HG03342 (cell line): Measurements from ENCODE around the gene KCNN1.
"Not testable (repeated sequence)": the region's sequence is repeated elsewhere in the genome, so short reads cannot be mapped to it uniquely, and the experiment has no call there.

Experiments
- ATAC-seq: cut with Tn5 transposase; IDR thresholded peaks from one replicate; pipeline ENCODE4 v1.9.1; 2021; ENCODE audit warnings: mild to moderate bottlenecking, moderate library complexity; ENCODE audit not compliant: unreplicated experiment

Gene KCNN1

DNA sequence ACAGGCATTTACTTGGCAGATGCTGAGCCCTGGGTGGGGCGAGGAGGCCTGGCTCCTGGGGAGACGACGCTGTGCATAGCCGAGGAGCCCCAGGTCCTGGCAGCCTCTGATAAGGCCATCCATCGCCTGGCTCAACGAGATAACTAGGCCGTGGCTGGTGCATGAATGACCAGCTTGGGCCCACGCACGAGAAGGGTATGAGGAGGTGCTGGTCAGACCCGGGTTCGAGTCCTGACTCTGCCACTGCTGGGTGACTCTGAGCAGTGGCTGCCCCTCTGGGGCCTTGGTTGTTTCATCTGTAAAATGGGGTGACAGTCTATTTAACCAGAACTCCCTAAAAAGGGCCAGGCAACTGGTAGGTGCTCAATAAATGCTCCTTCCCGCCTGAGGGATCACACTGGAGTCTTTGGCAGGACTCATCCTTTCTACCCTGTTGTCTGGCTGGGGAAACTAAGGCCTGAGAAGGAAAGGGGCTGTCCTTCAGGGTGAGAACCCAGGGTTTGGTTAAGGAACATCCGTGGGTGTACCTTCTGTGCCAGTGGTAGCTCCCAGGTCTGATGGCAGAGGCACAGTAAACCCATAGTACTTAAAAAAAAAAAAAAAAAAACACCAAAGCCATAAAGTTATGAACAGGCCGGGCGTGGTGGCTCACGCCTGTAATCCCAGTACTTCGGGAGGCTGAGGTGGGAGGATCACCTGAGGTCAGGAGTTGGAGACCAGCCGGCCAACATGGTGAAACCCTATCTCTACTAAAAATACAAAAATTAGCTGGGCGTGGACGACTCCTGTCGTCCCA lies 33.0 kb downstream of the KCNN1 start:
- no peak for ATAC-seq

DNA sequence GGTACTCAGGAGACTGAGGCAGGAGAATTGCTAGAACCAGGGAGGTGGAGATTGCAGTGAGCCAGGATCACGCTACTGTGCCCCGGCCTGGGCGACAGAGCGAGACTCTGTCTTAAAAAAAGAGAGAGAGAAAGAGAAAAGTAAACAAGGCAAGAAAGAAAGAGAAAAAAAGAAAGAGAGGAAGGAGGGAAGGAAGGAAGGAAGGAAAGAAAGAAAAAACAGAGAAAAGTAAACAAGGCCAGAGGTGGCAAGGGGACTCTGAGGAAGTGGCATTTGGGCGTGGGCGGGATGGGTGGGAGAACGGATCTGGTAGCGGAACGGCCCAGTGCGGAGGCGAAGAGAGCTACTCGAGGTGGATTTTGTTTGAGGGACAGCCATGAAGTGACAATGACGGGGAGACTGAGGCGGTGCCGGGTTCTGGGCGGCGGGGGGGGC lies 33.6 kb downstream of the KCNN1 start:
- no peak for ATAC-seq

DNA sequence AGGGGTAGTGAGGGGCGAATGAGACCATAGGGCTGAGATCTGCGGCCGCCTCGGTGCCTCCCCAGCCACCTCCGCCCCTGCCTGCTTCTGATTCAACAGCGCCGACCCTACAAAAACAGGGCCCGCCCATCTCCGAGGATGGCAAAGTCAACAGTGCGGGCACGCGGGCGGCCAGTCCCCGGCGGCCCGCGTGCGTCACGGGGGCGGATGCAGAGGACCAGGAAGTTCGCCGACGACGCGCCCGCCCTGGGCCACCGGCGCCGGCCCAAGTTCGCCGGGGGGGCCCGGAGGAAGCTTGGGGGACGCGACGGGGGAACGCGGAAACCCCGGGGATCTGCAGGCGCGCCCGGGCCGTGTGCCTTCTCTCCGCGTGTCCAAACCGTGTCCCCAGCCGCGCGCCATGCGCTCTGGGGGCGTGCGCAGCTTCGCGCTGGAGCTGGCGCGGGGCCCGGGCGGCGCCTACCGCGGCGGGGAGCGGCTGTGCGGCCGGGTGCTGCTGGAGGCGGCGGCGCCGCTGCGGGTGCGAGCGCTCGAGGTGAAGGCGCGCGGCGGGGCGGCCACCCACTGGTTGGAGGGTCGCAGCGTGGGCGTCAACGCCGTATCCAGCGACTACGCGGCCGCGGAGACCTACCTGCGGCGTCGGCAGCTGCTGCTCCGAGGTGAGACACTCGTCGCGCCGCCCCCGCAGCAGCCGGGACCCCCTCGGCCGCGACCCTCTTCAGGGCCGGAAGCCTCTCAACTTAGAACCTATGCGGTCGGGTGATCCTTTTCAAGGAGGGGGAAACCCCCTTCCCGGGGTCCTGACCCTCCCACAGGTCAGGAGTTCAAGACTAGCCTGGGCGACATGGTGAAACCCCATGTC lies 34.2 kb downstream of the KCNN1 start:
- ATAC-seq: no peak

DNA sequence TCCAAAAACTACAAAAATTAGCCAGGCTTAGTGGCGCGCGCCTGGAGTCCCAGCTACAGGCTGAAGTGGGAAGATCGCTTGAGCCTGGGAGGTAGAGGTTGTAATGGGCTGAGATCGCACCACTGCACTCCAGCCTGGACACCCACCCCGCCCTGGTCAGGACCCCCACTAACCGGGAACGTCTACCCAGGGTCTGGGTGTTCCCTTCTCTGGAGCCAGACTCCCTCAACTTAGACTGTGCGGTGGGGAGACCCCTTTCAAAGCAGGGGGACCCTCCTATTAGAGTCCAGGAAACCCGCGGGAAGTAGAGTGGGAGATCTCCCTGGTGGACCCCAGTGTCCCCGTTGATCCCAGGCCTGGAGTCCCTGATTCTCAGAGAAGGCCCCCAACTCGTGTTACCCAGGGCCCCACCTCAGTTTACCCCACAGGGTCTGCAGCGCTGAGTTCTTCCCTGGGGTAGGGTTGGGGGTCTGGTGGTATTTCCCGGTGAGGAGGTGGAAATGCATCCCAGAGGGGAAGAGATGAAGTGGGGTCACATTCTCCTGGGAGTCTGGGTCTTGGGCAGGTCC lies 35.0 kb downstream of the KCNN1 start:
- ATAC-seq: no peak

DNA sequence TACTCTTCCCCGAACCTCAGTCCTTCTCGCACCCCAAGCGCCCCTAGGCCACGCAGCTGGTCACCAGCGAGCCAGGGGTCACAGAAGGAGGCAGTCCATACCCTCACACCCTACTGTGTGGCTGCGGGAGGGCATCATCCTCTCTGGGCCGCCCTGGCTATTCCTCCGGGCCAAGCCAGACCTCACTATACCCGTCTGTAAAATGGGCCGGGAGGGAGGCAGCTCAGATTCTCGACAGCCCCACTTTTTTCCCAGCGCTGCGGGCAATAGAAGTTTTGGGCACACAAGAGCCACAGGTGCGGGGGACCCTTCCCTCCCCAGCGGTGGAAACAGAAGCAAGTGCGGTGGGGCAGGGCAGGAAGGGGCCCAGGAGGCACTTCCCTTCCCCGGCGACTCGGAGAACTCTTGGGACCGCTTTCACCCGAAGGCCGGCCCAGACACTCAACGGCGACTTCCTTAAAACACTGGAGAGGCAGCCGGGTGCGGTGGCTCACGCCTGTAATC lies 35.5 kb downstream of the KCNN1 start:
- ATAC-seq: no peak

DNA sequence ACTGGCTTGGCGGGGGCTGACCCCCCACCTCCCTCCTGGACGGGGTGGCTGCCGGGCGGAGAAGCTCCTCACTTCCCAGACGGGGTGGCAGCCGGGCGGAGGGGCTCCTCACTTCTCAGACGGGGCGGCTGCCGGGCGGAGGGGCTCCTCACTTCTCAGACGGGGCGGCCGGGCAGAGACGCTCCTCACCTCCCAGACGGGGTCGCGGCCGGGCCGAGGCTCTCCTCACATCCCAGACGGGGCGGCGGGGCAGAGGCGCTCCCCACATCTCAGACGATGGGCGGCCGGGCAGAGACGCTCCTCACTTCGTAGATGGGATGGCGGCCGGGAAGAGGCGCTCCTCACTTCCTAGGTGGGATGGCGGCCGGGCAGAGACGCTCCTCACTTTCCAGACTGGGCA lies 38.8 kb downstream of the KCNN1 start:
- not testable (repeated sequence) for ATAC-seq

DNA sequence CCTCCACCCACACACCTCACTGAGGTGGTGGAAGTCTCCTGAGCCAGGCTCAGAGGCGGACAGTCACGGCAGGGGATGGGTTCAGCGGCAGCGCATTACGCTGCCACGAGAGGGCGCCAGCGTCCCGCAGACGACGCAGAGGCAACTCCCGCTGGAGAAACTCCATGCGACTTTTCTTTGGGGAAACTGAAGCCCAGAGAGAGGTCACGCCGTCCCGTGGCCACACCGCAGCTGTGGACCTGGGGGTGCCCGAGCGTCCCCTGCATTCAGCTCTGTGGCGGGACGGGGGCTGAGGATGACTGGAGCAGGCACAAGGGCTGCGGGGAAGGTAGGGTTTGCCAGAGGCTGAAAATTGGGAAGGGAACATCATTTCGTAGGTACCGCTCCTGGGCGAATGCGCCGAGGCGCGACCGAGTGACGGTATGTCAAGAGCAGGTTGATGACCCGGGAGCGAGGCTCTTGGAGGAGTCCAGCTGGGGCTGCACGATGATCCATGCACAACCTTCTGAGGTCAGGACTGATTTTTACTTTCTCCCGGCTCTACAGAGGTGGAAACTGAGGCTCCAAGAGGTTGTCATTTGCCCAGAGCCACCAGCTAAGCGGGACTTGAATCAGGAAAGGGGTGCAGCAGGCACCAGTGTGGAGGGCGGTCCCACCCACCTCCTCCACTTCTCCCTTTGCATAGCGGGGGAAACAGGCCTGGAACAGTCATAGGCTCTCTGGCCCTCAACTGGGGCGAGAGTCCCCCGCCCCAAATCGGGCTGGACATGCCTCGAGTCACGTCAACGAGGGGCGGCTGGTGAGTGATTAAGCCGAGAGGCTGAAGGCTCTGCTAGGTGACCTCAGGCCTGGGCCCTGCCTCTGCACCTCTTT lies 40.4 kb downstream of the KCNN1 start:
- peak; percentile 60 for ATAC-seq

DNA sequence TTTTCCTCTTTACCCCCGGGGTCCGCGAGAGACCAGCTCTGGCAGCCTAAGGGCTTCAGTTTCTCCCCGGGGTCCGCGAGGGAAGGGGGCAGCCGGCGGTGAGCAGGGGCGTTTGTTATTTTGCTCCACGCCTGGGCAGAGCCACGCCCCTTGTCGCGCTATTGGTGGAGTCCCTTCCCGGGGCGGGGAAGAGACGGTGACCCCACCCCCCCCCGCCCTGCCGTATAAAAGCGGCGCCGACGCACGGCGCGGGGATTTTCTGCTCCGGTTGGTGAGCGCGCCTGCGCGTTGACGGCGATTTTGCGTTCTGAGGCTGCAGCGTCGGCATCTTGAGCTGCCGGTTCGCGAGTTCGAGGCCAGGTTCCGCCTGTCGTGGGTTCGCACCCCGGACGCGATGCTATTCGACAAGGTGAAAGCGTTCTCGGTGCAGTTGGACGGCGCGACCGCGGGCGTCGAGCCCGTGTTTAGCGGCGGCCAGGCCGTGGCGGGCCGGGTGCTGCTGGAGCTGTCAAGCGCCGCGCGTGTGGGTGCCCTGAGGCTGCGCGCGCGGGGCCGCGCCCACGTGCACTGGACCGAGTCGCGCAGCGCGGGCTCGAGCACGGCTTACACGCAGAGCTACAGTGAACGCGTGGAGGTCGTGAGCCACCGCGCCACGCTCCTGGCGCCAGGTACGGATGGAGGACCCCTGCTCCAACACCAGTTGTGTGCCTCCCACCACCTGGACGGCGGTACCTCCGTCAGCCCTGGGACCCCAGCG lies 41.2 kb downstream of the KCNN1 start, which contains the start of gene ARRDC2:
Gene ARRDC2, plus strand, starts transcription at position 254 of the 757 bp plus-strand sequence. Its CDS starts 141 bp downstream, at position 395.
- peak; percentile 37 for ATAC-seq

DNA sequence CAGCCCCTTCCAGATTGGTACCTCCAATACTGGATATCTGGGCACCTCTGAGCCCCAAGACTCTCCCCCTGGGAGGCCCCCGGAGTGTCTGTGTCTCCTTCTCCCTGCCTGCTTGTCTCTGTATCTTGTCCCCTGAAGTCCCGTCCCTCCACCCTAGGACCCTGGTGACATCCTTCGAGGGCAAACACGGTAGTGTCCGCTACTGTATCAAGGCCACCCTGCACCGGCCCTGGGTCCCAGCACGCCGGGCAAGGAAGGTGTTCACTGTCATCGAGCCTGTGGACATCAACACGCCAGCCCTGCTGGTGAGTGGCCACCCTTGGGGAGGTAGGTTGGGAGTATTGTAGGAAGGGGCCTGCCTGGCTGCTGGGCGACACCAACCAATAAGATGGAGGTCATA lies 41.9 kb downstream of the KCNN1 start:
- no peak for ATAC-seq

DNA sequence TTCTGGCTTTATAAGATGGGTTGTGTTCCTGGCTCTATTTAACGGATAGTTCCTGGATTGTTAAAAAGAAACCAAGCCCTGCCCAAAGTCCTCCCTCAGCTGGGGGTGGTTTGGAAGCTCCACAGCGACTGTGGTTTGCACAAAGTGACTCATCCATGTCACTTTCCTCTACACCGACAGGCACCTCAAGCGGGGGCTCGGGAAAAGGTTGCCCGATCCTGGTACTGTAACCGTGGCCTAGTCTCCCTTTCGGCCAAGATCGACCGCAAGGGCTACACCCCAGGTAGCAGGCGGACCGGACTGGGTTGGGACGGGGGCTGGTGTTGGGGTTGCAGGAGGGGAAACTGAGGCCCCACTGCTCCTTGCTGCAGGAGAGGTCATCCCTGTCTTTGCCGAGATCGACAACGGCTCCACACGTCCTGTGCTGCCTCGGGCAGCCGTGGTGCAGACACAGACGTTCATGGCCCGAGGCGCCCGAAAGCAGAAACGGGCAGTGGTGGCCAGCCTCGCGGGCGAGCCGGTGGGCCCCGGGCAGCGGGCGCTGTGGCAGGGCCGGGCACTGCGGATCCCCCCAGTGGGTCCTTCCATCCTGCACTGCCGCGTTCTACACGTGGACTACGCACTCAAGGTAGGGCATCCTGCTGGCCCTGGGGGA lies 42.6 kb downstream of the KCNN1 start:
- no peak for ATAC-seq

DNA sequence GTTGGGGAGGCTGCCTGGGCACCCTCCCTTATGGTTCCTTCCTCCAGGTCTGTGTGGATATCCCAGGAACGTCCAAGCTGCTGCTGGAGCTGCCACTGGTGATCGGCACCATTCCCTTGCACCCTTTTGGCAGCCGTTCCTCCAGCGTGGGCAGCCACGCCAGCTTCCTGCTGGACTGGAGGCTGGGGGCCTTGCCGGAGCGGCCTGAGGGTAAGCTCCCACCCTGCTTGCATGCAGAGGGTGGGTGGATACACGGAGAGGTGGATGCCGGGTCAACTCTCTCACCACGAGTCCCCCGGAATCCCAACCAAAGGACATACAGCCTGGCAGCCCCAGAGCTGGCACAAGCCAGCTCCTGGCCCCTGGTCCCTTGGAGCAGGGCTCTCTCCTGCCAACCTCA lies 43.2 kb downstream of the KCNN1 start:
- no peak for ATAC-seq

DNA sequence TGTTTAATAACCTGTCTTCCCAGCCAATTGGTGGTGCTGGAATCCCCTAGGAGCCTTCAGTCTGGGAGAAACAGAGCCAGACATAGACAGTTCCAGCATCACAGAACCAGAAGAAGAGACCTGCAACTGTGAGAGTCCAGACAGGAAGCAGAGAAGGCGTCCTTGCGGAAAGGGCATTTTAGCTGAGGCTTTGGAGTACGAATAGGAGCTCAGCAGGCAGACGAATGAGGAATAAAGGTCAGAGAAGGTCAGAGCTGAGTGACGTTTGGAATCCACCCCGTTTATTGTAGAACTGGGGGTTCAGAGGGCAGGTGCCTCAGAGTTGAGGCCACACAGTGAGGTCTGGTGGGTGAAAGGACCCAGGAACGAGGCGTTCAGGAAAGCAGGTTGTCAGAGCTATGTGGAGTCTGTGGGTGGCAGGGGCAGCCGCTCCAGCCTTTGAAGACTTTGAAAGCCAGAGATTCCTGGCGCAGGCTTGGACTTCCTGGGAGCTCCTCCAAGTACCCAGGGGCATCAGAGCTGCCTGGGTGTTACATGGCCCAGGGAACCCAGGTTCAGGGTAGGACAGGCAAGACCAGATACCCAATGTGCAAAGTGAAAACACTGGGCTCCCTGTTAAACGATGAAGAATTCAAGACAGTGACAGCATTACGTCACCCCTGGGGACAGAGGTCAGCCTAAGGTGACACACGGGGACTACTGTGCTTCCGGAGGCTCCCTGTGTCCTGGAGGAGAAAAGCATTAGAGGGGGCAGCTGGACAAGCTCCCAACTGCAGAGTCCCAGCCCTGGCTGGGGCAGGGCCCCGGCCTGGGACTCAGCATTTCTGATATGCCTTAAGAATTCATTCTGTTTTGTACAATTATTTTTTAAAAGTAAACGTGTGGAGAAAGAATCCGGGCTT lies 46.6 kb downstream of the KCNN1 start:
- no peak for ATAC-seq

DNA sequence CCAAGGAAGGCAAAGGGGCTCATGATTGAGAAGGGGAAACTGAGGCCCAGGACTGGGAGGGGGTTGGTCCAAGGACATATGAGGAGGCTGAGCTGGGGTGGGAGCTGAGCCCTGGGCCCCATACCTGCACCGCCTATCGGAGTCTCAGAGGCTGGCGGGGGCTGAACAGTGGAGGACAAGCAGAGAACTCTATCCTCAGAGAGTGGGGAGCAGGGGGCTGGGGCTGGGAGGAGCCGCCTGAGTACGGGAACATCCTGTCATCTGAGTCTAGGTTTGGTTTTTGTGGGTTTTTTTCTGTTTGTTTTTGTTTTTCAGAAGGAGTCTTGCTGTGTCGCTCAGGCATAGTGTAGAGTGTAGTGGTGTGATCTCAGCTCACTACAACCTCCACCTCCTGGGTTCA lies 47.3 kb downstream of the KCNN1 start:
- ATAC-seq: no peak

DNA sequence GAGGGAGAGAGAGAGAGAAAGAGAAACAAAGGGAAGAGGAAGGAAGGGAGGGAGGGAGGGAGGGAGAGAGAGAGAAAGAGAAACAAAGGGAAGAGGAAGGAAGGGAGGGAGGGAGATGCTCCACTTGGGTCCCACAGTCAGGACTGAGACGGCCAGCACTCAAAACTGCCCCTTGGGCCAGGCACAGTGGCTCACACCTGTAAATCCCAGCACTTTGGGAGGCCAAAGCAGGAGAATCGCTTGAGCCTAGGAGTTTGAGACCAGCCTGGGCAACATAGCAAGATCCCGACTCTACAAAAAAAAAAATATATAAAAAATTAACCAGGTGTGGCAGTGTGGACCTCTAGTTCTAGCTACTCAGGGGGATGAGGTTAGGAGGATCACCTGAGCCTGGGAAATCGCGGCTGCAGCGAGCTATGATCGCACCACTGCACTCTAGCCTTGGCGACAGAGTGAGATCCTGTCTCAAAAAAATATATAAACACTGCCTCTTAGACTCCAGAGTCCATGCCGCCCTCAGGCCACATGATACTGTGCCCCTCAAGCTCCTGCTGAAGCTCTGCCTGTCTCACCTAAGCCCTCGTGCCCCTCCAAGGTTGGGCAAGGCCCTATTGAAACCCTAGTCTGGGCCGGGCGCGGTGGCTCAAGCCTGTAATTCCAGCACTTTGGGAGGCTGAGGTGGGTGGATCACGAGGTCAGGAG lies 49.5 kb downstream of the KCNN1 start:
- no peak for ATAC-seq

DNA sequence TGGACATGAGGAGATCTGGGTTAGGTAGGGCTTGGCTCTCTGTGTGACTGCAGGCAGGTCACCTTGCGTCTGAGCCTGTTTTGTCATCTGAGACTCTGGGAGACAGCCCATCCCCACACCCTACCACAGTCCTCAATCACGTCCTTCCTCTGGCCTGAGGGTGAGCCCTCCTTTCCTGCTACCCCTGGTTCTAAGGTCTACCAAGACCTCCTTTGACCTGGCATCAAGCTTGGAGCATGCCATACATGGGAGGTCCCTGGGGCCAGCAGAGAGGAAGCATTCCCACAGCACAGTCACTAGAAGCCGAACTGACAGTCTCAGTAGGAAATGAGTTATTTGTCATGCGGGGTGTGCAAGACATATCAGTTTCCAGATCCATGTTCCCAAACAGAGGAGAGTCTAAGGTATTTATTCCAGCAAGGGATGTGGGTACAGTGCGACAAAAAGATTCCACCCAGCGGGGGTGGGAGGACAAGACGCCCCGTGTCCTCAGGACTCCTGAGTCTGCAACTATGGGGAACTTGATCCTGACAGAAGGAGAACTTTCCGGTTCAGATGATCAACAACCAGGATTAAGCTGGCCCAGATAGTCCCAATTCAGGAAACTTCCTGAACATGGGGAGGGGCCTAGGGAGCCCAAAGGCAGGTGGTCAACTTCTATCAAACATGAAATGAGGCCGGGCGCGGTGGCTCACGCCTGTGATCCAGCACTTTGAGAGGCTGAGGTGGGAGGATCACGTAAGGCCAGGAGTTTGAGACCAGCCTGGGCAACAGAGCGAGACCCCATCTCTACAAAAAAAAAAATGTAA lies 50.6 kb downstream of the KCNN1 start:
- ATAC-seq: no peak

DNA sequence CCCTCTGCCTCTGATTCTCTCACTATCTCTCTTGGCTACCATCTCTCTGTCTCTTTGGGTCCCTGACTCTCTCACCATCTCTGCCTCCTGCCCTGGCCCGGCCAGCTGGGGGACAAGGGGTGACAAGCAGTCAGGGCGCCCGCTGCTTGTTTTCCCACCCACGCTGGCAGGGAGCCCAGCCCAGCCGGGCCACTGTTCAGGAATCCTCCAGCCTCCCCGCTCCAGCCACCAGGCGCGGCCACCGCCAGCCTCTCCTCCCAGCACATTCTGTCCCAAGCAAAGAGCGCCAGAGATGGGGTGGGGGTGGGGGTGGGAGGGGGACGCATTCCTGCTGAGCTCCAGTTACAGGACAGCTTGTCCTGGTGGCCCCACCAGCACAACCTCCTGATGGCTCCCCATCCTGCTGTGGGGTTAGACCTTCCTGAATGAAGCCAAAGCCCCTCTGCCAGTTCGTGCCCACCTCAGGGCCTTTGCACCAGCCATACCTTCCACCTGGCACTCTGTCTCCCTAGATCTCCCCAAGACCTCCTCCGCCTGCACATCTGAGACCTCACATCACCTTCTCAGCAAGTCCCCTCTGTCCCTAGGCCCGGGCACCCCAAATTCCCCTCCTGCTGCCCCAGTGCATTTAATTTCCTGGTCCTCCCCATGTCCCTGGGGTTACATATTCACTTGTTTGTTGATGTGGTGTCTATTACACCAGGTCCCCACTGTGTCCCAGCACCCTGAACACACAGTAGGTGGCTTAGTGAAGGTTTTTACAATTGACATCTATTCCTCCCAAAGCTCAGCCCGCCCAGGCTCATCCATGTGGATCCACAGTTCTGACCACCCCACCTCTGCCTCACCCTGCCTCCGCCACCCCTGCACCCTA lies 53.5 kb downstream of the KCNN1 start:
- no peak for ATAC-seq
